HepG2 (cell line): ENCODE results near the gene XPO1. TPM values are rescaled to one million over a fixed set of nuclear protein-coding genes. Genes with fewer than 3 reads are reported as not detected.

Experiments
- FOXA3 ChIP-seq: IDR thresholded peaks from 2 replicates; pipeline ENCODE4 v1.6.1; 2016; ENCODE audit warnings: missing genetic modification reagents, missing compliant biosample characterization
- HCFC1 ChIP-seq: fragments of 150-350 bp; IDR thresholded peaks from 2 replicates; pipeline ENCODE4 v1.6.1; 2014; ENCODE audit warnings: low read depth, low read length
- HNRNPUL1 ChIP-seq: fragments of 200-400 bp; formaldehyde crosslinking; IDR thresholded peaks from 2 replicates; pipeline ENCODE4 v1.6.1; 2017; ENCODE audit warnings: low read depth, mild to moderate bottlenecking, low read length, moderate library complexity
- MED13 ChIP-seq: sonication (generic); formaldehyde crosslinking; IDR thresholded peaks from 2 replicates; pipeline ENCODE4 v1.5.0; 2020; ENCODE audit warnings: missing genetic modification reagents
- MXD1 ChIP-seq: sonication (generic); formaldehyde crosslinking; IDR thresholded peaks from 2 replicates; pipeline ENCODE4 v1.4.0; 2020; ENCODE audit warnings: mild to moderate bottlenecking, missing genetic modification reagents
- MXI1 ChIP-seq: IDR thresholded peaks from 3 replicates; pipeline ENCODE4 v1.6.1; 2012; ENCODE audit warnings: low read depth, low read length, inconsistent platforms, borderline replicate concordance
- PRPF4 ChIP-seq: fragments of 200-400 bp; formaldehyde crosslinking; IDR thresholded peaks from 2 replicates; pipeline ENCODE4 v1.6.1; 2016; ENCODE audit warnings: low read length, low read depth; ENCODE audit not compliant: poor library complexity, severe bottlenecking
- SOX13 ChIP-seq, 3 experiments: fragments of 450-650 bp in 1 of 3; sonication (generic) in 1 of 3; formaldehyde crosslinking in 1 of 3; IDR thresholded peaks in 2 of 3; conservative IDR thresholded peaks in 1 of 3; 2 replicates each; pipeline versions ENCODE4 v1.5.0 to v1.6.1; 2016 to 2020; ENCODE audit warnings: antibody characterized with exemption in 1 of 3, mild to moderate bottlenecking in 1 of 3, missing compliant biosample characterization in 1 of 3, missing genetic modification reagents in 1 of 3, moderate library complexity in 1 of 3
- SP5 ChIP-seq: IDR thresholded peaks from 2 replicates; pipeline ENCODE4 v1.6.1; 2016; ENCODE audit warnings: low read depth, borderline replicate concordance
- SRSF4 ChIP-seq: fragments of 200-400 bp; formaldehyde crosslinking; IDR thresholded peaks from one replicate; pipeline ENCODE4 v1.6.1; 2018; ENCODE audit warnings: mild to moderate bottlenecking, low read depth, low read length, moderate library complexity; ENCODE audit not compliant: poor library complexity, severe bottlenecking
- SYNCRIP ChIP-seq: fragments of 200-400 bp; formaldehyde crosslinking; IDR thresholded peaks from 2 replicates; pipeline ENCODE4 v1.6.1; 2018; ENCODE audit warnings: mild to moderate bottlenecking, low read depth, low read length; ENCODE audit not compliant: insufficient read depth
- ZBTB2 ChIP-seq: sonication (generic); formaldehyde crosslinking; IDR thresholded peaks from 2 replicates; pipeline ENCODE4 v1.8.0; 2022; ENCODE audit warnings: low read depth, missing genetic modification reagents
- ZNF225 ChIP-seq: sonication (generic); formaldehyde crosslinking; IDR thresholded peaks from 2 replicates; pipeline ENCODE4 v1.4.0; 2020; ENCODE audit warnings: mild to moderate bottlenecking, missing genetic modification reagents
- ZNF232 ChIP-seq: sonication (generic); formaldehyde crosslinking; IDR thresholded peaks from 2 replicates; pipeline ENCODE4 v1.4.0; 2020; ENCODE audit warnings: missing genetic modification reagents, borderline replicate concordance
- ZNF30 ChIP-seq: sonication (generic); formaldehyde crosslinking; IDR thresholded peaks from 2 replicates; pipeline ENCODE4 v1.5.0; 2020; ENCODE audit warnings: mild to moderate bottlenecking, missing genetic modification reagents
- ZNF776 ChIP-seq: sonication (generic); formaldehyde crosslinking; IDR thresholded peaks from 2 replicates; pipeline ENCODE4 v1.4.0; 2020; ENCODE audit warnings: mild to moderate bottlenecking, missing genetic modification reagents
- polyA plus RNA-seq, 8 experiments: library from polyadenylated mRNA; depleted of rRNA in 3 of 8; stranded (reverse) in 7 of 8; unstranded in 1 of 8; fragments of >200 nt; fragmentation: Illumina TruSeq in 4 of 8; extraction: Trizol in 4 of 8; gene quantifications; 2 replicates each; pipeline versions ENCODE4 v1.2.1 to v1.2.3, GENCODE V29; 2011 to 2016; ENCODE audit warnings: low read depth in 4 of 8, missing spikeins in 1 of 8, mixed read lengths in 1 of 8; ENCODE audit not compliant: insufficient read depth in 1 of 8
- total RNA-seq, 5 experiments: library from RNA; depleted of rRNA; stranded (reverse); fragments of >200 nt; fragmentation: Illumina TruSeq; extraction: Trizol; gene quantifications; 2 replicates each; pipeline ENCODE4 v1.2.3, GENCODE V29; 2016; ENCODE audit warnings: low read depth in 1 of 5
- TF ChIP-seq, protein P1 (sequence below): IDR thresholded peaks from 2 replicates; pipeline ENCODE4 v1.6.1; 2012; ENCODE audit warnings: low read depth, low read length, improper control_type of control experiment
- TF ChIP-seq, protein P2 (sequence below): IDR thresholded peaks from 2 replicates; pipeline ENCODE4 v1.6.1; 2016; ENCODE audit warnings: missing compliant biosample characterization, missing genetic modification reagents, borderline replicate concordance
- TF ChIP-seq, protein P3 (sequence below): IDR thresholded peaks from 2 replicates; pipeline ENCODE4 v1.6.1; 2018; ENCODE audit warnings: missing genetic modification reagents
- TF ChIP-seq, protein P4 (sequence below): IDR thresholded peaks from 2 replicates; pipeline ENCODE4 v1.6.1; 2016; ENCODE audit warnings: low read depth, control low read depth

Gene XPO1
- total and polyA plus RNA-seq, 2 of the 13 experiments (the other 11 are each of a cell fraction or from before 2014, with no cell fraction given): 67.4 to 212 TPM

GRCh38 chr2:61470122-61470951 lies 67.8 kb downstream of the XPO1 start (continued):
- TF ChIP-seq MXI1: 0 out of 3 replicates have a peak, but pooled peaks have one; percentile 11
- TF ChIP-seq HNRNPUL1: no peak
- TF ChIP-seq, protein P1, sequence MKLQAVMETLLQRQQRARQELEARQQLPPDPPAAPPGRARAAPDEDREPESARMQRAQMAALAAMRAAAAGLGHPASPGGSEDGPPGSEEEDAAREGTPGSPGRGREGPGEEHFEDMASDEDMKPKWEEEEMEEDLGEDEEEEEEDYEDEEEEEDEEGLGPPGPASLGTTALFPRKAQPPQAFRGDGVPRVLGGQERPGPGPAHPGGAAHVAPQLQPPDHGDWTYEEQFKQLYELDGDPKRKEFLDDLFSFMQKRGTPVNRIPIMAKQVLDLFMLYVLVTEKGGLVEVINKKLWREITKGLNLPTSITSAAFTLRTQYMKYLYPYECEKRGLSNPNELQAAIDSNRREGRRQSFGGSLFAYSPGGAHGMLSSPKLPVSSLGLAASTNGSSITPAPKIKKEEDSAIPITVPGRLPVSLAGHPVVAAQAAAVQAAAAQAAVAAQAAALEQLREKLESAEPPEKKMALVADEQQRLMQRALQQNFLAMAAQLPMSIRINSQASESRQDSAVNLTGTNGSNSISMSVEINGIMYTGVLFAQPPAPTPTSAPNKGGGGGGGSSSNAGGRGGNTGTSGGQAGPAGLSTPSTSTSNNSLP: peak; percentile 9; the same call in 1 of the 2 replicates
- peak; percentile 53 for TF ChIP-seq ZBTB2 (CRISPR knock-in tag)
- TF ChIP-seq MXD1: peak; percentile 30; the same call in 1 of the 2 replicates
- no peak for TF ChIP-seq SOX13 (IDR thresholded peaks at IDR 0.05)
- no peak for TF ChIP-seq SOX13 (CRISPR knock-in tag; conservative IDR thresholded peaks at IDR 0.05 in 1 of 2, IDR thresholded peaks at IDR 0.05 in 1 of 2)
- TF ChIP-seq SYNCRIP: no peak
- TF ChIP-seq SRSF4: no peak
- TF ChIP-seq MED13 (CRISPR knock-in tag): no peak
- TF ChIP-seq, protein P2, sequence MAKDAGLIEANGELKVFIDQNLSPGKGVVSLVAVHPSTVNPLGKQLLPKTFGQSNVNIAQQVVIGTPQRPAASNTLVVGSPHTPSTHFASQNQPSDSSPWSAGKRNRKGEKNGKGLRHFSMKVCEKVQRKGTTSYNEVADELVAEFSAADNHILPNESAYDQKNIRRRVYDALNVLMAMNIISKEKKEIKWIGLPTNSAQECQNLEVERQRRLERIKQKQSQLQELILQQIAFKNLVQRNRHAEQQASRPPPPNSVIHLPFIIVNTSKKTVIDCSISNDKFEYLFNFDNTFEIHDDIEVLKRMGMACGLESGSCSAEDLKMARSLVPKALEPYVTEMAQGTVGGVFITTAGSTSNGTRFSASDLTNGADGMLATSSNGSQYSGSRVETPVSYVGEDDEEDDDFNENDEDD (CRISPR knock-in tag): no peak
- no peak for TF ChIP-seq SP5 (CRISPR knock-in tag)
- TF ChIP-seq ZNF232 (CRISPR knock-in tag): peak; percentile 48; the same call in 1 of the 2 replicates
- TF ChIP-seq ZNF30: no peak
- TF ChIP-seq, protein P3, sequence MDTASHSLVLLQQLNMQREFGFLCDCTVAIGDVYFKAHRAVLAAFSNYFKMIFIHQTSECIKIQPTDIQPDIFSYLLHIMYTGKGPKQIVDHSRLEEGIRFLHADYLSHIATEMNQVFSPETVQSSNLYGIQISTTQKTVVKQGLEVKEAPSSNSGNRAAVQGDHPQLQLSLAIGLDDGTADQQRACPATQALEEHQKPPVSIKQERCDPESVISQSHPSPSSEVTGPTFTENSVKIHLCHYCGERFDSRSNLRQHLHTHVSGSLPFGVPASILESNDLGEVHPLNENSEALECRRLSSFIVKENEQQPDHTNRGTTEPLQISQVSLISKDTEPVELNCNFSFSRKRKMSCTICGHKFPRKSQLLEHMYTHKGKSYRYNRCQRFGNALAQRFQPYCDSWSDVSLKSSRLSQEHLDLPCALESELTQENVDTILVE (CRISPR knock-in tag): no peak
- TF ChIP-seq HCFC1: no peak
- no peak for TF ChIP-seq FOXA3
- no peak for TF ChIP-seq ZNF225 (CRISPR knock-in tag)
- peak; percentile 78 for TF ChIP-seq PRPF4
- TF ChIP-seq ZNF776 (CRISPR knock-in tag): 0 out of 2 replicates have a peak, but pooled peaks have one; percentile 24
- TF ChIP-seq, protein P4, sequence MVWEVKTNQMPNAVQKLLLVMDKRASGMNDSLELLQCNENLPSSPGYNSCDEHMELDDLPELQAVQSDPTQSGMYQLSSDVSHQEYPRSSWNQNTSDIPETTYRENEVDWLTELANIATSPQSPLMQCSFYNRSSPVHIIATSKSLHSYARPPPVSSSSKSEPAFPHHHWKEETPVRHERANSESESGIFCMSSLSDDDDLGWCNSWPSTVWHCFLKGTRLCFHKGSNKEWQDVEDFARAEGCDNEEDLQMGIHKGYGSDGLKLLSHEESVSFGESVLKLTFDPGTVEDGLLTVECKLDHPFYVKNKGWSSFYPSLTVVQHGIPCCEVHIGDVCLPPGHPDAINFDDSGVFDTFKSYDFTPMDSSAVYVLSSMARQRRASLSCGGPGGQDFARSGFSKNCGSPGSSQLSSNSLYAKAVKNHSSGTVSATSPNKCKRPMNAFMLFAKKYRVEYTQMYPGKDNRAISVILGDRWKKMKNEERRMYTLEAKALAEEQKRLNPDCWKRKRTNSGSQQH (CRISPR knock-in tag): no peak
